Peyer's patch (tissue), 4 donors: Measurements from ENCODE around the gene CGA.

Experiments used
- POLR2A ChIP-seq, 2 donors: fragments of 450-650 bp; IDR thresholded peaks; one replicate each; pipeline ENCODE4 v1.5.1; 2017; ENCODE audit warnings: antibody characterized with exemption in 2 of 2, mild to moderate bottlenecking in 2 of 2, moderate library complexity in 2 of 2
- TF ChIP-seq, protein P1 (sequence below), 6 experiments: fragments of 450-650 bp in 4 of 6; fragments of 200-600 bp in 2 of 6; sonication (generic) in 1 of 6; IDR thresholded peaks; one replicate each; pipeline ENCODE4 v1.5.1; 2017 to 2019; ENCODE audit warnings: antibody characterized with exemption in 6 of 6, mild to moderate bottlenecking in 3 of 6, moderate library complexity in 1 of 6

DNA sequence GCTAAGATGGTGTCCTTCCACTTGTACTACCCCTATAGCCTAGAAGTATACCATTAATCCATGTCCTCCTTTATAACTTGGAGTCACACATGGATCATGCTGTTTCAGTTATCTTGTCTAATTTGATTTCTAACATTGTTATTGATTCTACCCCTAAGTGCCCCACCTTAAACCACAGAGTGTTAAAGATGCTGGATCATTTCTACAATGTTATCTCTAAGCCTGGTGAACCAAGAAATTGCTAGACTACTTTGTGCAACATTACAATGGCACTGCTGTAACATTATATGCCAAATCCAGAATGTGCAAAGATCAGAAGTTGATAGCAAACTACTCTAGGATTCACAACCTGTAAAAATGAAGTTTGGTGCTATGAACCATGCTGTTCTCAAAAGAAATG, 1.7 kb downstream of the CGA start:
- TF ChIP-seq, protein P1, sequence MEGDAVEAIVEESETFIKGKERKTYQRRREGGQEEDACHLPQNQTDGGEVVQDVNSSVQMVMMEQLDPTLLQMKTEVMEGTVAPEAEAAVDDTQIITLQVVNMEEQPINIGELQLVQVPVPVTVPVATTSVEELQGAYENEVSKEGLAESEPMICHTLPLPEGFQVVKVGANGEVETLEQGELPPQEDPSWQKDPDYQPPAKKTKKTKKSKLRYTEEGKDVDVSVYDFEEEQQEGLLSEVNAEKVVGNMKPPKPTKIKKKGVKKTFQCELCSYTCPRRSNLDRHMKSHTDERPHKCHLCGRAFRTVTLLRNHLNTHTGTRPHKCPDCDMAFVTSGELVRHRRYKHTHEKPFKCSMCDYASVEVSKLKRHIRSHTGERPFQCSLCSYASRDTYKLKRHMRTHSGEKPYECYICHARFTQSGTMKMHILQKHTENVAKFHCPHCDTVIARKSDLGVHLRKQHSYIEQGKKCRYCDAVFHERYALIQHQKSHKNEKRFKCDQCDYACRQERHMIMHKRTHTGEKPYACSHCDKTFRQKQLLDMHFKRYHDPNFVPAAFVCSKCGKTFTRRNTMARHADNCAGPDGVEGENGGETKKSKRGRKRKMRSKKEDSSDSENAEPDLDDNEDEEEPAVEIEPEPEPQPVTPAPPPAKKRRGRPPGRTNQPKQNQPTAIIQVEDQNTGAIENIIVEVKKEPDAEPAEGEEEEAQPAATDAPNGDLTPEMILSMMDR (IDR thresholded peaks at IDR 0.05): no peak
- TF ChIP-seq POLR2A (IDR thresholded peaks at IDR 0.05): no peak
